GM12878 (cell line): ENCODE data around the gene YBX2.

Experiments used
- ATF3 ChIP-seq: IDR thresholded peaks from 2 replicates; pipeline ENCODE4 v1.6.1; 2011; ENCODE audit warnings: low read depth, mild to moderate bottlenecking, low read length, moderate library complexity, borderline replicate concordance; ENCODE audit errors: extremely low read depth
- BRCA1 ChIP-seq: IDR thresholded peaks from 2 replicates; pipeline ENCODE4 v1.6.1; 2011; ENCODE audit warnings: low read depth, low read length, improper control_type of control experiment
- CTCF ChIP-seq, 3 experiments: IDR thresholded peaks in 2 of 3; conservative IDR thresholded peaks in 1 of 3; 2 replicates each; pipeline ENCODE4 v1.5.1; 2011; ENCODE audit warnings: low read depth in 3 of 3, low read length in 3 of 3, mild to moderate bottlenecking in 3 of 3, control low read depth in 2 of 3, moderate library complexity in 2 of 3, inconsistent platforms in 1 of 3, mixed read lengths in 1 of 3; ENCODE audit not compliant: control insufficient read depth in 2 of 3, insufficient read depth in 1 of 3; ENCODE audit errors: extremely low read depth in 1 of 3
- POLR2AphosphoS5 ChIP-seq: IDR thresholded peaks from 2 replicates; pipeline ENCODE4 v1.6.1; 2011; ENCODE audit warnings: mild to moderate bottlenecking, low read length, inconsistent platforms
- SP1 ChIP-seq: IDR thresholded peaks from one replicate; pipeline ENCODE4 v1.6.1; 2011; ENCODE audit warnings: low read depth, low read length
- SUZ12 ChIP-seq: fragments of 200-600 bp; sonication (generic); IDR thresholded peaks from one replicate; pipeline ENCODE4 v1.6.1; 2018; ENCODE audit warnings: antibody characterized with exemption, mild to moderate bottlenecking; ENCODE audit not compliant: unreplicated experiment

GRCh38 chr17:7285679-7286078 lies 8.8 kb downstream of the YBX2 start:
- TF ChIP-seq ATF3, result no peak
- no peak for TF ChIP-seq CTCF (IDR thresholded peaks at IDR 0.05 in 2 of 3, conservative IDR thresholded peaks at IDR 0.05 in 1 of 3; ENCODE audit: control insufficient read depth in 2 of 3, extremely low read depth in 1 of 3, insufficient read depth in 1 of 3, low read depth in 3 of 3, low read length in 3 of 3)
- TF ChIP-seq POLR2AphosphoS5, result no peak
- no peak for TF ChIP-seq SP1
- TF ChIP-seq BRCA1, result no peak
- no peak for TF ChIP-seq SUZ12
